C4-2B (cell line): Measurements from ENCODE around the gene ZSCAN10.

ENCODE experiments used
- ZFX ChIP-seq: fragments of 450-650 bp; IDR thresholded peaks from 2 replicates; pipeline ENCODE4 v1.6.1; 2017
- TF ChIP-seq, protein P1 (sequence below): fragments of 450-650 bp; conservative IDR thresholded peaks from 2 replicates; pipeline ENCODE4 v1.5.1; 2017; ENCODE audit warnings: mild to moderate bottlenecking

DNA sequence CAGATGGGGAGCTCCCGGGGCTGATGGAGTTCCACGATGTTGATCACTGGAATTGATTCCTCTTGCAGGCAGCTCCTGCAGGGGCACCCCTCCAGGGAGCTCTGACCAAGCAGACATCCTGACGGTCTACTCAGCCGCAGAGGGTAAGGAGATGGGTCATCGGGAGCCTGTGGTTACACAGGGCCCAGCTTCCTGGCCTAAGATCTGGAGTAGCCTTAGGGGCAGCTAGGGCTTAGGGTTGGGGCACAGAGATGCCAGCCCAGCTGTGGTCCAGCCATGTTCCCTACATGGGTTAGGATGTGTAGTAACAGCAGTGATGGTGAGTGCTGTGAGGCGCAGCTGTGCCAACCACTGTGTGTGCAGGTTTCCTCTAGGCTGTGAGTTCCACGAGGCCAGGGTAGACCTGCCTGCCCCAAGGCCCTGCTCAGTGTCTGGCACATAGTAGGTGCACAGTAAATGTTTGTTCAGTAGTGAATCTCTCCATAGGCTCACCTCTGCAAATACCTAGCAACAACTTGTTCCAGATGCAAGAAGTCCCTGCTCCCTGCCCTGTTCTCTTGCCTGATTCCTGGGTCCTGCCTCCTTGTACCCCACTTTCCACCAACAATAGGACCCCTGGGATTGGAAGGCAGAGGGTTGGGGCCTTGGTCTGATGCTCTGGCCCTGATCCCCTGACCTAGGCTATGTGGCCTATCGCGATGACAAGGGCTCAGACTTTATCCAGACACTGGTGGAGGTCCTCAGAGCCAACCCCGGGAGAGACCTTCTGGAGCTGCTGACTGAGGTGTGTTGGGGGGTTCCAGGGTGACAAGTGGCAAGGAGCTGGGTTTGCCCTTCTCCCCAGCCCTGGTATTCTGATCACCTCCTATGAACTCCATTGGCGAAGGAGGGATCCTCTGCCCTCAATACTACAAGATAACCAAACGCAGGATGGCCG is 49.4 kb upstream of the ZSCAN10 start:
- TF ChIP-seq, protein P1, sequence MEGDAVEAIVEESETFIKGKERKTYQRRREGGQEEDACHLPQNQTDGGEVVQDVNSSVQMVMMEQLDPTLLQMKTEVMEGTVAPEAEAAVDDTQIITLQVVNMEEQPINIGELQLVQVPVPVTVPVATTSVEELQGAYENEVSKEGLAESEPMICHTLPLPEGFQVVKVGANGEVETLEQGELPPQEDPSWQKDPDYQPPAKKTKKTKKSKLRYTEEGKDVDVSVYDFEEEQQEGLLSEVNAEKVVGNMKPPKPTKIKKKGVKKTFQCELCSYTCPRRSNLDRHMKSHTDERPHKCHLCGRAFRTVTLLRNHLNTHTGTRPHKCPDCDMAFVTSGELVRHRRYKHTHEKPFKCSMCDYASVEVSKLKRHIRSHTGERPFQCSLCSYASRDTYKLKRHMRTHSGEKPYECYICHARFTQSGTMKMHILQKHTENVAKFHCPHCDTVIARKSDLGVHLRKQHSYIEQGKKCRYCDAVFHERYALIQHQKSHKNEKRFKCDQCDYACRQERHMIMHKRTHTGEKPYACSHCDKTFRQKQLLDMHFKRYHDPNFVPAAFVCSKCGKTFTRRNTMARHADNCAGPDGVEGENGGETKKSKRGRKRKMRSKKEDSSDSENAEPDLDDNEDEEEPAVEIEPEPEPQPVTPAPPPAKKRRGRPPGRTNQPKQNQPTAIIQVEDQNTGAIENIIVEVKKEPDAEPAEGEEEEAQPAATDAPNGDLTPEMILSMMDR = no peak
- no peak for TF ChIP-seq ZFX
